Activated naive CD4-positive, alpha-beta T cell treated with anti-CD3 and anti-CD28 coated beads, Interleukin-2, amount 50 U/mL, for 16 hours (primary cell): Measurements from ENCODE around the gene HSD17B7.
A peak's percentile ranks its signal among the peaks of the same experiment; 100 is the strongest.
"Not testable (repeated sequence)": the region's sequence is repeated elsewhere in the genome, so short reads cannot be mapped to it uniquely, and the experiment has no call there.

ENCODE experiments used
- DNase-seq: peaks from one replicate; pipeline ENCODE4 v3.0.0-alpha.2; 2020

HSD17B7 gene, protein sequence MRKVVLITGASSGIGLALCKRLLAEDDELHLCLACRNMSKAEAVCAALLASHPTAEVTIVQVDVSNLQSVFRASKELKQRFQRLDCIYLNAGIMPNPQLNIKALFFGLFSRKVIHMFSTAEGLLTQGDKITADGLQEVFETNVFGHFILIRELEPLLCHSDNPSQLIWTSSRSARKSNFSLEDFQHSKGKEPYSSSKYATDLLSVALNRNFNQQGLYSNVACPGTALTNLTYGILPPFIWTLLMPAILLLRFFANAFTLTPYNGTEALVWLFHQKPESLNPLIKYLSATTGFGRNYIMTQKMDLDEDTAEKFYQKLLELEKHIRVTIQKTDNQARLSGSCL

GRCh38 chr1:162790303-162790984 is at the start of gene HSD17B7:
TSS of gene HSD17B7 (plus strand) at chr1:162790702. CDS start at chr1:162790801, 99 bp downstream.
- peak; percentile 66 for DNase-seq

GRCh38 chr1:162740755-162741154 is 49.7 kb upstream of the HSD17B7 start:
- no peak for DNase-seq

DNA sequence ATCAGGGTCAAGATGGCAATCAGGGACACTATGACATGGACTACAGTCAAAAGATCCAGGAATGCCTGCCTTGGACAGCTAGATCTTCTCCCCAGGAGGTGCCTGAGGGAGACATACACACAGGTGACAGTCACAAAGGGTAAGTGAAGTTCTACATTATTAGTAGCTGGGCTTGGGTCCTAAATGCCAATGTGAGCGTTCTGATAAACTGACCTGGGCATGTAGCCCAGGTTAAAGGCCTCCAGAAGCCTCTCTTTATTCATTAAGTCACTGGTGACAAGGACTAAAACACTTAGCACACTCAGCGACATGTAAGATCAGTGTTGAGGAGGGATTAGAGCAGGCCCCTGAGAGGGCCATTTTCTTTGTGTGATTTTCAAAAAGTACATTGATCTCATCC is 48.9 kb upstream of the HSD17B7 start:
- DNase-seq = no peak

DNA sequence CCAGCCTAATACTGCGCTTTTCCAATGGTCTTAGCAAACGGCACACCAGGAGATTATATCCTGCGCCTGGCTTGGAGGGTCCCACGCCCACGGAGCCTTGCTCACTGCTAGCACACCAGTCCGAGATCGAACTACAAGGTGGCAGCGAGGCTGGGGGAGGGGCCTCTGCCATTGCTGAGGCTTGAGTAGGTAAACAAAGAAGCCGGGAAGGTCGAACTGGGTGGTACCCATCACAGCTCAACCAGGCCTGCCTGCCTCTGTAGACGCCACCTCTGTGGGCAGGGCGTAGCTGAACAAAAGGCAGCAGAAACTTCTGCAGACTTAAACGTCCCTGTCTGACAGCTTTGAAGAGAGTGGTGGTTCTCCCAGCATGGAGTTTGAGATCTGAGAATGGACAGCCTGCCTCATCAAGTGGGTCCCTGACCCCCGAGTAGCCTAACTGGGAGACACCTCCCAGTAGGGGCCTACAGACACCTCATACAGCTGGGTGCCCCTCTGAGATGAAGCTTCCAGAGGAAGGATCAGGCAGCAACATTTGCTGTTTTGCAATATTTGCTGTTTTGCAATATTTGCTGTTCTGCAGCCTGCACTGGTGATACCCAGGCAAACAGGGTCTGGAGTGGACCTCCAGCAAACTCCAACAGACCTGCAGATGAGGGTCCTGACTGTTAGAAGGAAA is 44.1 kb upstream of the HSD17B7 start:
- DNase-seq = not testable (repeated sequence)

- no peak for DNase-seq
Measured at GRCh38 chr1:162753001-162753658, 37.4 kb upstream of the HSD17B7 start.

DNA sequence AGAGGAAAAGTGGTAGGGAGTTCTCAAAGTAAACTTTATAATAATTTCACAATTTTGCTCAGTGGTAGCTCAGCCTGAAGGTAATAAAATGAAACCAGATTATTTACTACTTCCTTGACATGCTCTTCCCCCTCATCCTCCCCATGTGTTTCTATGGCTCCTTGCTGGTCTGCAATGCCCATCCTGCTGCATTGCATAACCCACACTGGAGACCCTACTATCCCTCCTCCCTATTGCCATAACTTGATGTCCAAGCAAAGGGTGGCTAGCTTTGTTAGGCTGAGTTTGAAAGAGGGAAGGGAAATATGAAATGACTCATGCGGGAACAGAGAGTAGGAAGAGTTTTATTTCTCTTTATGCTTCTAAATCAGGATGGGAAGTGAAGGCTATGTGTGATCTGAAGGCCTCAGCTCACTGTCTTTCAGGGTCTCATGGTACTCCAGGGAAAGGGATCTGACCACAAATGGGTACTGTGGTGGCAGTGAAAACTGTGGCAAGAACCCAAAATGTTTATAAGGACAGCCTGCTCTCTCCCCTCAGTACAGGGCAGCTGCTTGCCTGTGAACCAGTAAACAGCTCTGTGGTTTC is 36.4 kb upstream of the HSD17B7 start:
- DNase-seq = no peak

- DNase-seq = no peak
Measured at GRCh38 chr1:162755306-162755705, 35.2 kb upstream of the HSD17B7 start.

- DNase-seq = no peak
Measured at GRCh38 chr1:162756523-162756922, 34.0 kb upstream of the HSD17B7 start.

DNA sequence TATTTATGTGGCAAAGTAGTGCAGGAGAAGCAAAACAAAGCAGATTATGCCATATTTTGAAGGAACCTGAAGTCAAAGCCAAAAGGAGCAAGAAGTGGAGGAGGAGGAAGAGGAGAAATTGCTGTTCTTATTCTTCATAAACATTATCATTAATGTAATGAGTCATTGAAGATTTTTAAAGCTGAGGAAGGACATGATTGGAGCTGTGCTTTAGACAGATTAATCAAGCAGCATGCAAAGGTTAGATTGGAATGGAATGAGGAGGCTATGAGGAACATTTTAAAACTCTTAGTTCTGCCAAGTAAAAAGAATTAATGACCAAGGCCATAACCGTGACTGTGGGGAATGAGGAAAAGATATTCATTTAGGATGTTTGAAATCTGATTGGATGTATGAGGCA is 33.0 kb upstream of the HSD17B7 start:
- no peak for DNase-seq

- DNase-seq = no peak
Measured at GRCh38 chr1:162765788-162766187, 24.7 kb upstream of the HSD17B7 start.

DNA sequence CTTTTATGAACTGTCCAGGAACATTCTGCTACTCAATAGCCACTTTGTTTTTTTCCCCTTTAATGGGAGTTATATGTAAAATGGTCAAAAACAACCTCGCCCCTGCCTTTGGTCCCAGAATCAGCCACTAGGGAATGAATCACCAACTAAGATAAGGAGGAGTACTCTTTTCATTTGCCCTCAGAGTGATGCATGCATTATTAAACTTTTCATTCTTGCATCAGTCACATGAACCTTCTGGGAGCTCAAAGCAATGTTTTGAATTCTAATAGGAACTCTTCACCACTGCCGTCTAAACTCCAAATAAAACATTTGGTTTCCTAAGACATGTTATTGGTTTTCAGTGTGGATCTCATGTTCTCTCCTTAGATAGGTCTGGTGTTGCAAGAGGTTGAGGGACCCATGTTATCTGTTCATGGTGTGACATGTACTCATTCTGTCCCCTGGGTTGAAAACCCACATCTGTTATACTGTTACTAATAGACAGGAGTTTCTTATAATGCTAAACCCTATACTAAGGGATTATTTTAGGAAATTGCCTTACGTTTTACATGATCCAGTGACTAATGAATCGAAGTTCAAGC is 17.8 kb upstream of the HSD17B7 start:
- no peak for DNase-seq

DNA sequence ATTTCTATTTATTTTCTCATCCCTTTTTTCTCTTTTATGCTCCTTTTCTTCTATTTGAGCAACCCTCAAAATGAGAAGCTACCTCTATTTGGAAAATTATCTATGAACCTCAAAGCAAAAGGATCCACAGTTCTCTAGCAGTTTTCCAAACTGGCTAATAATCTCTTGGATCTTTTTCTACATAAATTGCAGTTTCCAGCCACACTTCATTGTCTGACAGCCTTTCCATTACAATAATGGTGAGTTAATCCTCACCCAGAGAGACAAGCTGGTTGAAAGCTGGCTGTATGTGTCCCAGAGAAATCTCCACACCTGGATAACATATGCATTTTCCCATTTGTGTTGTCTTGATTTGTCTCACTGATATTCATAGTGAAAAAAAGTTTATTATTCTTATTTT is 16.5 kb upstream of the HSD17B7 start:
- no peak for DNase-seq

DNA sequence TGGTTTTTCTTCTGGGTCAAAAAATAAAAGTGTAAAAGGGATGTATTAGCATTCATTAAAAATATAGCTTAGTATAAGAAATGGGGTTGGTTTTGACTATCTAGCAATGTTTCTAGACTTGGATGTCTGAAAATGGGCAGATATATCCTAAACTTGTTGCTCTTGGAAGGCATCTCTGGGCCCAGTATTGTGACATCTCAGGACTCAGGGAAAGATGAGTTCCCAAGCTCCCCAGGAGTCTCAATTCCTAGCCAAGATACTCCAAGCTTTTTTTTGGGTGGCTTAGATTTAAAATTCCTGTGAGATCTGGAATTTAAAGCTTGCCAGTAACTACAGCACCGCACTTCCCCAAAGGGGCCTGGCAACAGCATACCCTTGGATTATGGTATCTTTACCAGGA is 11.5 kb upstream of the HSD17B7 start:
- no peak for DNase-seq

DNA sequence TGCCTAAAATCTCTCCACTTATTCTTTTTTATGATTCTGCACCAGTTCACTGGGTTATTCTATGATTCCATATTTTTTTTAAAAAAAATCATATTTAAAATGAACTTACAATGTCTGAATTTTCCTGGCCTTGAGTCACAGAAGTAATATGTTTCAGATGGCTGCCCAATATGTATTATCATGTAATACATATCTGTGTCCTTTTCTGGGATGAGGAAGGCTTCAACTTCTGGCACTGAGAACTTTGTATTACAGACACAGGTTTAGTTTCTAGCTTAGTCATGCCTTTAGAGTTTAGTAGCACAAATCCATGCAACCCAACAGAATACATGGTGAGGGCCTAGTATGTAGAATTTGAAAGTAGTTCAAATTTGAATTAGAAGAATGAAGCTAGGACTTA is 7.8 kb upstream of the HSD17B7 start:
- DNase-seq = no peak

DNA sequence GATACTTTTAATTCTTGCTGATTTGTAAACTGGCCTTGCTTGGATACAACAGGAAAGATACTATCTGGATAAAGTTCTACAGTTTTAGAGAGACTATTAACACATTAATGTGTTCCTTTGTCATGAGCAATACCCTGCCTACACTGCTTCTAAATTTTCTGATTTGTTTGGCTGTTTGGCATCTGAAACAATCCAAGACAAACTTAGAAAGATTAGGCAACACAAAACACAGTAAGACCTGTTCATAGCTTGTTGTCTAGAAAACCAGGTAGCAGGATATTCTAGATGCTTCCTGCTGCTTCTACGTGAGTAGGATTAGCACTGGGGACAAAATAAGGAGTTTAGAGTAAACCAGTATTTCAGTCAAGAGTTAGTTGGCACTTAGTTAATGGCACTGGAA is 5.6 kb upstream of the HSD17B7 start:
- not testable (repeated sequence) for DNase-seq

DNA sequence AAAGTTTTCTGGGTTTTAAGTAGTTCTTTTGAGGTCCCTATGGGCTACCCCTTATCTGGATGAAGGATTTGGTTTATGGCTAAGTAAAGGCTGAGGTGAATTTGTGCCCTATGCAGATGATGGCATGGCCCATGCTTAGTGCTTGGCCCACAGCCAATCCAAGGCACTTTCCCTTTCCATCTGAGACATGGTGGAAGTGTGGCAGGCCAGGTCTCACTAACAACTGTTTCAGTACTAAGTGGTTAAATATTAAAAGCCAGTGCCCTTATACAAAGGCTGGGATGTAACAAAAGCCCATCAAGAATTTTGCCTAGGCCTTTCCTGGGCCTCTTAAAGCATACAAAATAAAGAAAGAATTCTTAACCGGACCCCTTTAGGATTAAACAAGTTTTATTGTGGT is 1.7 kb upstream of the HSD17B7 start:
- not testable (repeated sequence) for DNase-seq

GRCh38 chr1:162790985-162791357 is 469 bp downstream of the HSD17B7 start:
- DNase-seq = not testable (repeated sequence)

- not testable (repeated sequence) for DNase-seq
Measured at GRCh38 chr1:162794284-162794683, 3.8 kb downstream of the HSD17B7 start.

GRCh38 chr1:162796617-162797279 is 6.2 kb downstream of the HSD17B7 start:
- DNase-seq = not testable (repeated sequence)

DNA sequence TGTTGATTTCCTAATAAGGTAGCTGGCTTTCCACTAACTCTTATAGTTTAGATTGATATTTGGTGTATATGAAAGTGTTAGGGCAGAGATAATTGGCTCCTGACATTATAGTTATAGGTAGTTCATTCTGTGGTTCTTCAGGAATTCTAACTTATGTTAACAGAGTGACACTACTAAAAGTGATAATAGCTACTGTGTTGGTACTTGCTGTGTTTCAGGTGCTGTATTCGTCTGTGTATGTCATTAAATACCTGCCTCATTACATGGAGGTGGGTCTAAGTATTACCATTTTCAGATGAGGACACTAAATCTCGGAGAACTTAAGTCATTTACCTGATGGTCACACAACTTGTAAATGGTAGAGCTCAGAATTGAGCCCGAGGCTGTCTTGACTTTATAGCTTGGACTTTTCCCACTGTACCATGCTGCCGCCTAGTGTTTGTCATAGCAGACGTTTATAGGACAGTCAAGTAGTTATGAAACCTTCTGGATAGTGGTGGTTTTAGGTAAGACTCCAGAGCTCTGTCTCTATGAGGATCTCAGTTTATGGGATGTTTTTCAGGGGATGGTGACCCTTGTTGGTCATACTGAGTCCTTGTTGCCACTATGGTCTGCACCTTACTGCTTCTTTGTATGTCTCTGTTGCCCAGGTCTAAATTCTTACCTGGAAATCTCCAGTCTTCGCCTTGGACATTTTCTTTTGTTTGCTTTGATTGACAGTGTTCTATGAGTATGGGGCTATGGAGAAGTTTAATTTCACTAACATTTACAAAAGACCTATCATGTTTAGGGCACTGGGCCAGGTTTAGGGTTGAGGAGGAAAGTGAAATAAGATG is 9.7 kb downstream of the HSD17B7 start:
- not testable (repeated sequence) for DNase-seq

GRCh38 chr1:162807503-162807902 is 17.0 kb downstream of the HSD17B7 start:
- not testable (repeated sequence) for DNase-seq
